HUES48 (cell line): ENCODE data around the gene F7.

Source experiments
- H3K27ac ChIP-seq: one replicate; pipeline ENCODE4 v1.7.0; 2013; ENCODE audit warnings: low read depth, low read length, inconsistent platforms
- H3K27me3 ChIP-seq: 2 replicates; pipeline ENCODE4 v1.6.1; 2013; ENCODE audit warnings: mild to moderate bottlenecking, low read length; ENCODE audit not compliant: control insufficient read depth, insufficient read depth
- H3K36me3 ChIP-seq: 2 replicates; pipeline ENCODE4 v1.6.1; 2013; ENCODE audit warnings: low read length; ENCODE audit not compliant: control insufficient read depth, insufficient read depth
- H3K4me1 ChIP-seq: 2 replicates; pipeline ENCODE4 v1.6.1; 2013; ENCODE audit warnings: mild to moderate bottlenecking, low read length; ENCODE audit not compliant: control insufficient read depth, insufficient read depth
- H3K4me3 ChIP-seq: 2 replicates; pipeline ENCODE4 v1.5.1; 2013; ENCODE audit warnings: mild to moderate bottlenecking, low read depth, low read length
- H3K9ac ChIP-seq: 2 replicates; pipeline ENCODE4 v1.6.1; 2013; ENCODE audit warnings: mild to moderate bottlenecking, low read depth, low read length, moderate library complexity
- H3K9me3 ChIP-seq: 2 replicates; pipeline ENCODE4 v1.6.1; 2013; ENCODE audit warnings: low read length; ENCODE audit not compliant: control insufficient read depth, insufficient read depth

F7 gene

DNA sequence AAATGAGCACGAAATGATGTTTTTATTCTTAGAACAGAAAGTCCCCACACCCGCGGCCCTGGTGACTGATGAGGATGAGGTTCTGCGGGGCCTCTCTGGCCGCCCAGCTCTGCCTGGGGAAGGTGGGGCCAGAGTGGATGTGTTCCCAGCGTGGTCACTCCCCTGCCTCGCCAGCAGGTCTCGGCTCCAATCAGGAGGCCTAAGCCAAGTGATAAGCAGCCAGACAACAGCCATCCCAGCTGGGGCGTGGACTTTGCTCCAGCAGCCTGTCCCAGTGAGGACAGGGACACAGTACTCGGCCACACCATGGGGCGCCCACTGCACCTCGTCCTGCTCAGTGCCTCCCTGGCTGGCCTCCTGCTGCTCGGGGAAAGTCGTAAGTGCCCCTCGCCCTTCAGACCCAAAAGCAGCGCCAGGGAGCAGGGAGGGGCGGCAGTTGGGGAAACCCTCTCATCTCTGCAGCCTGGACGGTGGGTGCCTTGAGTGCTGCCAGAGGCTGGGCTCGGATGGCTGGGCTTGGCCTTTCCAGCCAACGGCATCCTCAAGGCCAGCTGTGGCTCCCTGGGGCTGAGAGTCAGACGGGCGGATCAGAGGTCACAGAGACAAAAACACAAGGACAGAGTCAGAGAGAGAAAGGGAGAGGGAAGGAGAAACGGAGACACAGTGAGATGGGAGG, 17.1 kb downstream of the F7 start, which contains the start of gene F10:
TSS of gene F10 (plus strand) at position 250 of the 676 bp plus-strand sequence. CDS start at position 307, 57 bp downstream.
- Histone ChIP-seq H3K4me1 (no peaks in the 10 kb centered on the region; the same call in 1 of the 2 replicates), H3K27ac (no peak within 1 kb of the TSS), H3K27me3 (no peaks in the 10 kb centered on the region), H3K9ac (no peak within 1 kb of the TSS), H3K9me3 (no peaks in the 10 kb centered on the region), H3K36me3 (no peaks in the 10 kb centered on the region), H3K4me3 (no peak within 1 kb of the TSS)

DNA sequence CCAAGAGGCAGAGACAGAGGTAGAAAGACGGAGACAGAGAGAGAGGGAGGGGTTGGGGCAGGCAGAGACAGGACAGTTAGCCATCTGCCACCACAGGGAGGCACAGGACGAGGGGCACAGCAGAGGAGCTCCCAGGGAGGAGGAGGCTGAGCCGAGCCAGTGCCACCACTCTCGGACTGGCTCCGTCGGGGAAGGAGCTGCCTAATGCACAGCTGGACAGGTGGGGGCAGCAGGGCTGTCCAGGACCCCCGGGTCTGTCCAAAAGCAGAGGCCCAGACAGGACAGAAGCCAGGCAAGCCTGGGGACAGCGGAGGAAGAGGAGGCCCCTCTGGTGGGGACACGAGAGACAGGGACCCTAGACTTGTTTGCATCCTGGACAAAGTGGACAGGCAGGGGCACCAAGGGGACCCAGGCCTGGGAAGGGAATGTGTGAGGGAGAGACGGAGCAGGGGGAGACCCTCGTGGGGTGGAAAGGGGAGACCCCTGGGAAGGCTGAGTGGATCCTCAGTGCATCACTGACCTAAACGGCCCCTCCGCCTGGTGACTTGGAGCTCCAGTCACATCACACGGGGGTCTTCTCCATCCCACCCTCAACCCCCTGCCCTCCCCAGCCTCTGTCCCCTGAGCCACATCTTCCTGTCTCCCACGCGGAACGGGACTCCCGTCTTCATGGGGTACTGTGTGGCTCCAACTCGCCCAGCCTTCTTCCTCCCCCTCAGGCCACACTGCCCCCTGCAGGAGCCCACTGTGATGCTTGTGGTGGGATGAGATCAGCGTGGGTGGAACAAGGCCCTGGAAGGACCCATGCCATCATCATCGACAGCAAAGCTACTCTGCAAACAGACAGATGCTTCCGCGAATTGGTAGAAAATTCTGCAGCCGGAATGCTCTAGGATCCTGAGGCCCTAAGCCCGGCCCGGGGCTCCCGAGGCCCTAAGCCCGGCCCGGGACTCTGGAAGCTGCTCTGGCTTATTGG, 17.9 kb downstream of the F7 start:
- H3K9ac ChIP-seq = no peak overlapping the region
- no peaks in the 10 kb centered on the region; the same call in 1 of the 2 replicates for H3K4me1 ChIP-seq
- no peaks in the 10 kb centered on the region for H3K36me3 ChIP-seq
- H3K4me3 ChIP-seq = no peak overlapping the region
- no peak overlapping the region for H3K27ac ChIP-seq
- H3K27me3 ChIP-seq = no peaks in the 10 kb centered on the region
- no peaks in the 10 kb centered on the region for H3K9me3 ChIP-seq

DNA sequence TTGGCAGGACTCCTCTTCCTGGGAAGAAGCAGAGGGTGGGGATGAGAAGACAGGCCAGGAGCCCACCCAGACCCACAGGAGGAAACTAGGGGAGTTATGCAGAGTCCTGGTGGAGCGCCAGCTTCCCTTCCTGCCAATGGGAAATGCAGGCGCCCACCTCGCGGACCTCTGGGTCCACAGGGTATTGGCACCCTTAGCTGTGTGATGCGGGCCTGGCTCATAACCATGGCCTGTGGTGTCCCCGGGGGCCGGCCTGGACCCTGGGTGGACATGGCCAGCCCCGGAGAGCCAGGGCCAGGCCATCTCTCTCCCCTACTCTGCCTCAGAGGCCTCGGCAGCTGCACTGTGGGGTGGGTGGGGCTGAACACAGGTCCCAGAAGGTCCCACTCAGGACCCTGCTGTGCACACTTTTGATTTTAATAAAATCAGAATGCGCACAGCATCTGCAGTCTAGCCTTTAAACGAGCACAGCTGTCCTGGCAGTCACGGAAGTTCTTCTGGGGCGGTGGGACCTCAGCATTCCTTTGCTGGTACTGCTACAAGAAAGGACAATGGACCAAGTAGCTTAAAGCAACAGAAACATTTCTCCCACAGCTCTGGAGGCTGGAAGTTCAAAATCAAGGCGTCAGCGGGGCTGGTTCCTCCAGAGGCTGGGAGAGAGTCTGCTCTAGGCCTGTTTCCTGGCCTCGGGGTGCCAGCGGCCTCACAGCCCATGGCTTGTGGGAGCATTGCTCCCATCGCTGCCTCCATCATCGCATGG, 18.8 kb downstream of the F7 start:
- Histone ChIP-seq H3K9ac (no peak overlapping the region), H3K4me3 (no peak overlapping the region), H3K27me3 (no peaks in the 10 kb centered on the region), H3K27ac (no peak overlapping the region), H3K9me3 (no peaks in the 10 kb centered on the region), H3K4me1 (no peaks in the 10 kb centered on the region; the same call in 1 of the 2 replicates), H3K36me3 (no peaks in the 10 kb centered on the region)

DNA sequence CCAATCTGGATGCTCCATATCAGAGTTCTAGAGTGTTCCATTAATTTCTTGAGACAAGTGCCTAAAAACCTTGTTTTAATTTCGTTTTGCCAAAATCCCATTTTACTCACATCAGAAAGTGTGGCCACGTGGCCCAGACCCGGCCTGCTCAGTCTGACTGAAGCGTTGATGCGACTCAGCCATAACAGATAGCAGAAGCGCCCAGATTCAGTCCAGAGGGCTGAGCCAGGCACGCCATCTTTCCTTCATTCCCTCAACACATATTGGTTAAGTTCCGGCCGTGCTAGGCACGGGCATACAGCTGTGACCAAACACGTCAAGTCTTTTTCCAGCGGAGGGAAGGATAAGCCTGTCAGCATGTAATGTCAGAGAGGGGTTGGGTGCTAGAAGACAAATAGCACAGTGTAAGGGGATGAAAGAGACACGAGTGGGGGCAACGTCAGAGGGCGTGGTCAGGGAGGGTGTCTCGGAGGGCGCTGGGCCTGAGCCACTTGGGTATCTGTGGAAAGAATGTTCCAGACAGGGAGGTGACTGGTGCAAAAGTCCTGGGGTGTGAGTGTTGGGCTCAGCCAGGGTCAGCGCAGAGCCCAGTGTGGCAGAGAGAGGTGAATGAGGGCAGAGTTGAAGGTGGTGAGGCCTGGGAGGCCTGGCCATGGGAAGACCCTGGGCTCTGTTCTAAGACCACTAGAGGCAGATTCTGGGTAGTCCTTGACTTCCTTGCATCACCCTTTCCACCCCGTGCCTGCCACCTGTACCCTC, 20.1 kb downstream of the F7 start:
- Histone ChIP-seq H3K9ac (no peak overlapping the region), H3K4me3 (no peak overlapping the region), H3K9me3 (no peaks in the 10 kb centered on the region), H3K4me1 (no peaks in the 10 kb centered on the region; the same call in 1 of the 2 replicates), H3K36me3 (no peaks in the 10 kb centered on the region), H3K27me3 (no peaks in the 10 kb centered on the region), H3K27ac (no peak overlapping the region)

DNA sequence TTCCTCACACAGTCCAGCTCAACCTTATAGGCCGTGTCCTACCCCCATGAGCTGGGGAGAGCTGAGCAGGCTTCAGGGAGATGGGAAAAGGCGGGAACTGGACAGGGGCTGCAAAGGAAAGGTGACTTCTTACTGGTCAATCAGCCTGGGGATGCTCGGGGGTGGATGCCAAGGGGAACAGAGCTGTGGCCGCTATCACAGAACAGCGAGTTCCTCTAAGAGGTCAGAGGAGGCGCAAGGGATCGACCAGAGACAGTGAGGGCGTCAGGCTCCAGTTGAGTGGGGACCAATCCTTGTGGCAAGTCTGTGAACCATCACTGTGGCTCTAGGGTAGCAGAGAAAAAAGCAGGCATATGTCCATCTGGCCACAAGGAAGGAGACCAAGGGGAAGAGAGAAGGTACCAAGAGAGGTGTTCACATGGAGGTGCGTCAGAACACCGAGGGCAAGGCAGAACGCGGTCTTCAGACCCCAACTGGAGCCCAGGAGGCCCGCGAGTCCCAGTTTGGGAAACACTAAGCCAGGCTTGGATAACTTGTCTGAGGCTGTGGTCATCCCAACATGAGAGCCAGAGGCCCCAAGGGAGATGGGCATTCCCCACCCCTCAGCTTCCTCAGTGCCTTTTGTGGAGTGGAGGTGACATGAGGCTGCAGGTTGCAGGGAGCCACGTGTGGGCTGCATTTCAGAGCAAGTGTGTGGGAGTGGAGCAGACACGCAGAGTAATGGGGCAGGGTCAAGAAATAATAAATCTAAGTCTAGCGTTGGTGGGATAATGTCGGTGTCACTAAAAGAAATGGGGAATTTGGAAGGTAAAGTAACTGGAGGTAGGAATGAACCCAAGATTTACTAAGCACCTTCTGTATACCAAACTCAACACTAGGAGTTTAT, 20.9 kb downstream of the F7 start:
- no peaks in the 10 kb centered on the region for H3K36me3 ChIP-seq
- no peaks in the 10 kb centered on the region for H3K9me3 ChIP-seq
- H3K27me3 ChIP-seq = no peaks in the 10 kb centered on the region
- no peak overlapping the region for H3K9ac ChIP-seq
- H3K27ac ChIP-seq = no peak overlapping the region
- no peaks in the 10 kb centered on the region; the same call in 1 of the 2 replicates for H3K4me1 ChIP-seq
- no peak overlapping the region for H3K4me3 ChIP-seq

DNA sequence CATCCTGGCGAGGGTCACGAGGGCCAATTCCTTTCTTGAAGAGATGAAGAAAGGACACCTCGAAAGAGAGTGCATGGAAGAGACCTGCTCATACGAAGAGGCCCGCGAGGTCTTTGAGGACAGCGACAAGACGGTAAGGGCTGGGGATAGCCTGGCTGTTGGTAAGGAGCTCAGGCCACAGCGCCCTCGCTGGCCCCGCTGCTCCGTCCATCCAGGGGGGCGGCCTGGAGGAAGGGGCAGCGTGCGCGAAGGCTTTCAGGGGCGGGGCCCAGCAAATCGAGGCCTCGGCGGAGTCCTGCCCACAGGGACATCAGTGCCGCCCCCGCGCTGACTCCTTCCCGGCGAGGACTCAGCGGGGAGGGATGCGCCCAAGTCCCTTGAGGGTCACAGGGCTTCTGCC, 23.9 kb downstream of the F7 start:
- H3K36me3 ChIP-seq = no peaks in the 10 kb centered on the region
- no peaks in the 10 kb centered on the region for H3K4me1 ChIP-seq
- no peak overlapping the region for H3K4me3 ChIP-seq
- H3K9ac ChIP-seq = no peak overlapping the region
- H3K27ac ChIP-seq = no peak overlapping the region
- H3K9me3 ChIP-seq = no peaks in the 10 kb centered on the region
- H3K27me3 ChIP-seq = no peaks in the 10 kb centered on the region

DNA sequence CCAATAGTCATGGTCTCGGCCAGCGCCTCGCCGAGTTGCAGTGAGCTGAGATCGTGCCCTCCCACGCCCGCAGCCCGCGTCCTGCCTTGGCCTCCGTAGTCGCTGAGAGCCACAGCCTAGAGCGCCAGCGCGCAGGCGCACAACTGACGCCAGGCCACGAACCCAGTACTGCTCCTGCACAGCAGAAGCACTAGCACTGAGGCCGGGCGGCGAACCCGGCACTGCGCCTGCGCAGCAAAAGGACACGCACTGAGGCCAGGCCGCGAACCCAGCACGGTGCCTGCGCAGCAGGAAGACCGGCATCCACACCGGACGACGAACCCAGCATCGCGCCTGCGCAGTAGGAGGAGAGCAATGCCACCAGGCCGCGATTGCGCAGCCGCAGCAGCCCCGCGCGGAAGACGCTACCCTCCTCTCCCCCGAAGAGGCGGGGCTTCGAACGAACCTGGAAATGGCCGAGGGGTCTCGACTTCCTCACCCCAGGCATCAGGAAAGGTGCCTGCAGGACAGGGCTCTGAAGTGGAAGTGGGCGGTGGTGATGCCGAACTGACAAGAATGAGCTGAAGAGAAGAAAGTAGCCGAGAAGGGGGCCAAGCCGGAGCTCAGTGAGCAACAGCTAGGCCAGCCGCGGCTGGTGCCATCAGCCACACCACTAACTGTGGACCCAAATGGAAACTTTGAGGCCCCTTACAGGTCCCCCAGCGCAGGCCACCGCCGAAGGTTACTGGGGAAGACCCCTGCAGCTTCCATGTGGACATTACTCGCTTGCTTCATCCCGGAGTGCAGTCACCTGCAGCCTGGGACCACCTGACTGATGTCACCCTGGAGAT, 24.5 kb downstream of the F7 start:
- no peaks in the 10 kb centered on the region for H3K4me1 ChIP-seq
- no peaks in the 10 kb centered on the region for H3K9me3 ChIP-seq
- no peak overlapping the region for H3K27ac ChIP-seq
- no peak overlapping the region for H3K9ac ChIP-seq
- no peak overlapping the region for H3K4me3 ChIP-seq
- no peaks in the 10 kb centered on the region for H3K27me3 ChIP-seq
- H3K36me3 ChIP-seq = no peaks in the 10 kb centered on the region

DNA sequence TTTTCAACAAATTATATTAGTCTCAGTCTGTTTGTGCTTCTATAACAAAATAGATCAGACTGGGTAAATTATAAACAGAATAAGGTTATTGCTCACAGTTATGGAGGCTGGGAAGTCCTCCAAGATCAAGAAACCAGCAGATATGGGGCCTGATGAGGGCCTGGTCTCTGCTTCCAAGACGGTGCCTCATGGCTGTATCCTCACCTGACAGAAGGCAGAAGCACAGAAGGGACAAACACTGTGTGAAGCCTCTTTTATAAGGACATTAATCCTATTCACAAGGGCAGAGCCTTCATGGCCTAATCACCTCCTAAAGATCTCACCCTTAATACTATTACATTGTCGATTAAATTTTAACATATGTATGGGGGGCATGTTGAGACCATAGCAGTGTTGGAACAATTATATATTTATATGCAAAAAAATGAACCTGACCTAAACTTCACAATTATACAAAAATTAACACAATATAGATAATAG, 29.7 kb downstream of the F7 start:
- Histone ChIP-seq H3K9ac (no peak overlapping the region), H3K36me3 (no peaks in the 10 kb centered on the region), H3K4me3 (no peak overlapping the region), H3K9me3 (no peaks in the 10 kb centered on the region), H3K4me1 (peaks cover 12% of the 10 kb centered on the region), H3K27me3 (no peaks in the 10 kb centered on the region), H3K27ac (no peak overlapping the region)

DNA sequence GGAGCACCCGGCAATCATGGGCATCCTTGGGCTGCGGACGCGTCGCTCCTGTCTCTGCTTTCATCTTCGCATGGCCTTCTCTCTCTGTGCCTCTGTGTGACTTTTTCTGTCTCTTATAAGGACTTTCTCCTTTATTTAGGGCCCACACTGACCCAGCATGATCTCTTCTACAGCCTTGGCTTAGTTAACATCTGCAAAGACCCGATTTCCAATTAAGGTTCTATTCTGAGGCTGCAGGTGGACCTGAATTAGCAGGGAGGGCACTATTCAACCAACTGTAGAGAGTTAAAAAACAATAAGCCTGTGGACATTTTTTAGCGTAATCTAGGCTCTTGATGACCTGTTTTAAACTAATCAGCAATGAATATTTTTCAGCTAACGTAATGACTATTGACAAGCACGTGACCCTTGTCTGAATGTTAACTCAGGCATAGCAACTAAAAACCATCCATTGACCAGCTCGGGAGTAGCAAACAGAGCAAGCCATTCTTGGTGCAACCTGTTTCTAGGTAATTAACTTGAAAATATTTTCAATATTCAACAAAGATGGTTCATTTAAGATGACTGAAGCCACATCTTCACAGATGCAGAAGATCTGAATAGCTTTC, 32.2 kb downstream of the F7 start:
- Histone ChIP-seq H3K9me3 (no peaks in the 10 kb centered on the region), H3K27me3 (no peaks in the 10 kb centered on the region), H3K4me1 (peaks cover 12% of the 10 kb centered on the region), H3K4me3 (no peak overlapping the region), H3K27ac (peak overlapping the region; percentile 58), H3K36me3 (no peaks in the 10 kb centered on the region), H3K9ac (no peak overlapping the region)
